ENCODE measurements around the gene EMC7.
"Not testable (repeated sequence)": the region's sequence is repeated elsewhere in the genome, so short reads cannot be mapped to it uniquely, and the experiment has no call there.

The EMC7 gene

GRCh38 chr15:34084086-34084485, 17.6 kb downstream of the EMC7 start:
- DNase-seq = peak; percentile 62

DNA sequence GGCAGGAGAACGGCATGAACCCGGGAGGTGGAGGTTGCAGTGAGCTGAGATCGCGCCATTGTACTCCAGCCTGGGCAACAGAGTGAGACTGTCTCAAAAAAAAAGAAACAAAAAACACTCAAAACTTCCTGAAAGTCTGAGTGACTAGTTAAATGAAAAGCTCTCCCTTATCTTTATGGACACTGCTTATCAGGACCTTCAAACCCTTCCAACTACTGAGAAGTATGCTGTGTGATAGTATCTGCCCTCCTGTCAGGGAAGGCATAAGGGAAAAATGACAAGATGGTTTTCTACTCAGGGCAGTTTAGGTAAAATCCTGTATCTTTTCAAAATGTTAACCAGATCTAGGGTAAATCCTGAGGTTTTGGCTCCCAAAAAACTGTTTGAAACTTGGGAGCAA, 21.8 kb downstream of the EMC7 start:
- no peak for DNase-seq

DNA sequence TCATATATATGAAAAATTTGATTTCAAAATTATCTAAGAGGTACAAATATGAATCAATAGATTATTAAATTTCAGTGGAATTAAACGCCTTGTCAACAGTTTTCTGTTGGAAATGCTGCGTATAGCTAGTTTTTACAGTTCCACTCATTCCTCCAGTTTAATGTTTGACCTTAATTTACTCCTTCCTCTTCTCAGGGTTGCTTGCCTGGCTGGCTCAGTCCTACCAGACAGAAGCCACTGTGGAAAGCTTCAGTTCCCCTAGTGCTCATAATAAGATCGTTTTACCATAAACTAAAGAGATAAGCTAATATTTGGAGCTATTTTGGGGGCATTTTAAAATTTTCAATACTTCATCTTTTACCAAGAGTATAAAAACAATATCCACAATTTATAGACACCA, 22.8 kb downstream of the EMC7 start:
- no peak for DNase-seq

DNA sequence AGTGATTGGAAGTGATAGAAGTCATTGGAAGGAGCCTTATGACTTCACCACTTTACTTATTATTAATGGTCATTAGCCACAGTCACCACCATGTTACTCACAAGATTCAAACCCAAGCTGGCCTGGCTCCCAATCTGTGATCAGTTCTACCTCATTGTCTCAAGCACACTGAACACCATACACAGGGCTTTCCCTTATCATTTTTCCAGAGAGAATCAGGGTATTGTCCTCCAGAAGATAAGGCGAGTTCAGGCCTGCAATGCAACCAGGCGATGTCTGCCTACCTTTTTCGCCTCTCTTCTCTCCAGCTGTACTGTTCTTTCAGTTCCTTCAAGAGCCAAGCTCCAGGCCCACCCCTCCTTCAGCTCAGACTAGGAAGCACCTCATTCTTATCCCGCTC, 24.9 kb downstream of the EMC7 start:
- DNase-seq = no peak

GRCh38 chr15:34070003-34070402, 31.7 kb downstream of the EMC7 start:
- DNase-seq = no peak

GRCh38 chr15:34065941-34066340, 35.7 kb downstream of the EMC7 start:
- DNase-seq = no peak

- no peak for DNase-seq
These were observed 36.4 kb downstream of the EMC7 start for GRCh38 chr15:34065261-34065660.

DNA sequence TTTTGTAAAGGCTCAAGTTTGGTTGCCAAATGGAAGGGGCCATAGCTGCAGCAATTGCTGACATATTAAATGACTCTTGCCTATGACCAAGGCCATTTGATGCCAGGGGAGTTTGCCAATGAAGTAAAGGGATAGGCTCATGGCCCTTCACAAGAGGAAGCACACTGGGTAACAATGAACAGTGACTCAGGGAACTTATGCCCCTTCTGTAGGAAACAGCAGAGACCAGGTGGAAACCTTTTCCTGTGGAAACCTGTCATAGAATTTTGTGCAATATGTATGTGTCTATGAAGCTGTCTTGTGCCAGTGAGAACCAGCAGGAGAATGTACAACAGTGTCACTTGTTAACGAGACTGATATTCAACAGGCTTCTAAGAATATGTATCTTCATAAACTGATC, 37.2 kb downstream of the EMC7 start:
- DNase-seq = no peak

DNA sequence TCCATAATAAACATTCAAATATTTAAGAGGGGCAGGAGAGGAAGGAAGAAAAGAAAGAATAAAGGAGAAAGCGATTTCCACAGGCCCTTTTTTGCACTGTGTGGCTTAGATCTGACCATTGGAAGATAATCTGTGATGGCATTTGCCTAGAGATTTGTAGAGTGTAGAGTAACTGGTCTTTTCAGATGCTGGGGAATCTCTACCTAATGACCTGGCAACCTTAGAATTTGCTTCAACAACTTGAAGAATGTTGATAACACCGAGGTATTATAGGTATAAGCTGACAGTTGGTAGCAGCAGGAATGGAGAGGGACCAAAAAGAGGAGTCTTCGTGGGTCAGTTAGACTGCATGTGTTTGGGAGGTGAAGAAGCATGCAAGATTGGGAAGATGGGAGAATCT, 41.7 kb downstream of the EMC7 start:
- no peak for DNase-seq

- no peak for DNase-seq
These were observed 42.2 kb downstream of the EMC7 start for GRCh38 chr15:34059476-34059875.

DNA sequence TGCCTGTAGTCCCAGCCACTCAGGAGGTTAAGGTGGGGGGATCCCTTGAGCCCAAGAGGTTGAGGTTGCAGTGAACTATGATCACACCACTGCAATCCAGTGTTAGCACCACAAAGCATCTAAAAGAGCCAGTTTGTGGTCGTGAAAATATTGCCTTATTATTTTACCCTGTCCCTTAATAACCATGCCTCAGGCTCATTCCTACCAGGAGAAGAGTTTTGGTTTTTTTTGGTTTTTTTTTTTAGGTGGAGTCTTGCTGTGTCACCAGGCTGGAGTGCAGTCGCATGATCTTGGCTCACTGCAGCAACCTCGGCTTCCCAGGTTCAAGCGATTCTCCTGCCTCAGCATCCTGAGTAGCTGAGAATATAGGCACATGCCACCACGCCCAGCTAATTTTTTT, 44.8 kb downstream of the EMC7 start:
- DNase-seq = peak; percentile 46

DNA sequence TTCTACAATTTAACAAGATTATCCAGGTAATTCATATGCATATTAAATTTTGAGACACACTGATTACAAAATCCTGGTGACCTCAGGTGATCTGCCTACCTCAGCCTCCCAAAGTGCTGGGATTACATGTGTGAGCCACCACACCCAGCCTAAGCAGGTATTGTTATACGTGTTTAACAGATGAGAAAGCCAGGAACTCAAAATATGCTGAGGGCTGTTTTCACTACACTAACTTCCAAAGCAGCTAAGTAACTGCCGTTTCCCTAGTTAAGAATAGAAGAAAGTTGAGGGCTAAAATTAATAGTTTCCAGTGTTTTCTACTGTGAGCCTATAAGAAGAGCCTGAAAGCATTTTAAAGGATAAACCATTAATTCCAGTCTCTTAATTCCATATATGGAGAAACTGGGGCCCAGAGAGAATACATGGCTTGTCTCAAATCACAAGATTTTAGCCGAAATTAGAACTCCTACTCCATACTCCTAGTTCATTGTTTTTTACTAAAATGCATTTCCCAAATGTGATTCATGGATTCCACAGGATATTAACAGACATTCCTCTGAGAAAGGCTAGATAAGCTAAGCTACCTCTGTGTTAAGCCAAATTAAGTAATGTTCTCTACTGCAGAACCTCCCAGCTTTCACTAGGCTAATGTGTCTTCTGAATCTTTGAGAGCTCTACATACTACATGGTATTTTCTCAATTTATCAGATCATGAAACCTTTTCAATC, 45.6 kb downstream of the EMC7 start:
- DNase-seq = peak; percentile 78

GRCh38 chr15:34054081-34054707, 47.5 kb downstream of the EMC7 start:
- no peak for DNase-seq

GRCh38 chr15:34050385-34050784, 51.3 kb downstream of the EMC7 start:
- DNase-seq = not testable (repeated sequence)

GRCh38 chr15:34049112-34049511, 52.5 kb downstream of the EMC7 start:
- DNase-seq = peak; percentile 84

- DNase-seq = peak; percentile 21
These were observed 53.5 kb downstream of the EMC7 start for GRCh38 chr15:34047893-34048775.

GRCh38 chr15:34046471-34047145, 55.1 kb downstream of the EMC7 start:
- no peak for DNase-seq

- DNase-seq = no peak
These were observed 57.8 kb downstream of the EMC7 start for GRCh38 chr15:34043813-34044212.

GRCh38 chr15:34043391-34043790, 58.3 kb downstream of the EMC7 start:
- no peak for DNase-seq

GRCh38 chr15:34039790-34040113, 61.9 kb downstream of the EMC7 start:
- no peak for DNase-seq

GRCh38 chr15:34038871-34039789, 62.5 kb downstream of the EMC7 start, which contains the start of gene AVEN:
TSS of gene AVEN (minus strand) at chr15:34039204. CDS start at chr15:34039046, 158 bp downstream.
- peak; percentile 53 for DNase-seq

Data from EL (cell line).